Measurements from ENCODE around the gene MTHFD2.
A peak's percentile ranks its signal among the peaks of the same experiment; 100 is the strongest.

MTHFD2 gene

DNA sequence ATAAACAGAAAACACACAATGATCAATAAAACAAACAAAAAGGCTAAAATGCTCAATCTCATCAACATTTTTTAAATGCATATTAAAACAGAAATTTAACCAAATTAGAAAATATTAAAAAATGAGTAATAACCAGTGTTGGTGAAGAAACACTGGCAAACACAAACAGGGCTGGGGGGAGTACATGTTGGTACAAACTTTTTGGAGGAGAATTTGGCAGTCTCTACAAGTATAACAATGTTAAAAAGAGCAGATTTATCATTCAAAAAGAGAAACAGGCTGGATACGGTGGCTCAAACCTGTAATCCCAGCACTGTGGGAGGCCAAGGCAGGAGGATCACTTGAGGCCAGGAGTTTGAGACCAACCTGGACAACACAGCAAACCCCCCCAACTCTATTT is 33.7 kb upstream of the MTHFD2 start:
- H3K4me1 ChIP-seq (ENCODE audit: insufficient read depth, low read length, poor library complexity, severe bottlenecking) = no peaks in the 10 kb centered on the region
- no peak overlapping the region for H3K4me3 ChIP-seq (ENCODE audit: low read length, poor library complexity, severe bottlenecking)
- H3K9me3 ChIP-seq (ENCODE audit: insufficient read depth, low read depth, low read length) = peaks cover 8% of the 10 kb centered on the region
- H3K4me2 ChIP-seq (ENCODE audit: low read depth, low read length, poor library complexity, severe bottlenecking) = no peak overlapping the region
- no peak overlapping the region for H2AFZ ChIP-seq (ENCODE audit: low read length)
- peaks cover 52% of the 10 kb centered on the region for H4K20me1 ChIP-seq (ENCODE audit: insufficient read depth, low read length, poor library complexity, severe bottlenecking)
- H3K9ac ChIP-seq (ENCODE audit: low read depth, low read length, poor library complexity, severe bottlenecking) = no peak overlapping the region
- 0 out of 2 replicates have a peak, but pooled peaks cover 3% of the 10 kb centered on the region for H3F3A ChIP-seq (ENCODE audit: low read depth)
- H3K9me2 ChIP-seq (replicated peaks; ENCODE audit: low read depth, low read length) = no peaks in the 10 kb centered on the region
- H3K79me2 ChIP-seq (ENCODE audit: insufficient read depth, low read length) = peaks cover 83% of the 10 kb centered on the region
- TF ChIP-seq, protein P1, sequence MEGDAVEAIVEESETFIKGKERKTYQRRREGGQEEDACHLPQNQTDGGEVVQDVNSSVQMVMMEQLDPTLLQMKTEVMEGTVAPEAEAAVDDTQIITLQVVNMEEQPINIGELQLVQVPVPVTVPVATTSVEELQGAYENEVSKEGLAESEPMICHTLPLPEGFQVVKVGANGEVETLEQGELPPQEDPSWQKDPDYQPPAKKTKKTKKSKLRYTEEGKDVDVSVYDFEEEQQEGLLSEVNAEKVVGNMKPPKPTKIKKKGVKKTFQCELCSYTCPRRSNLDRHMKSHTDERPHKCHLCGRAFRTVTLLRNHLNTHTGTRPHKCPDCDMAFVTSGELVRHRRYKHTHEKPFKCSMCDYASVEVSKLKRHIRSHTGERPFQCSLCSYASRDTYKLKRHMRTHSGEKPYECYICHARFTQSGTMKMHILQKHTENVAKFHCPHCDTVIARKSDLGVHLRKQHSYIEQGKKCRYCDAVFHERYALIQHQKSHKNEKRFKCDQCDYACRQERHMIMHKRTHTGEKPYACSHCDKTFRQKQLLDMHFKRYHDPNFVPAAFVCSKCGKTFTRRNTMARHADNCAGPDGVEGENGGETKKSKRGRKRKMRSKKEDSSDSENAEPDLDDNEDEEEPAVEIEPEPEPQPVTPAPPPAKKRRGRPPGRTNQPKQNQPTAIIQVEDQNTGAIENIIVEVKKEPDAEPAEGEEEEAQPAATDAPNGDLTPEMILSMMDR (conservative IDR thresholded peaks at IDR 0.05; ENCODE audit: low read length) = no peak
- TF ChIP-seq EZH2phosphoT487 (IDR thresholded peaks at IDR 0.05; ENCODE audit: borderline replicate concordance) = no peak
- H3K36me3 ChIP-seq (ENCODE audit: insufficient read depth, low read length) = peaks cover 94% of the 10 kb centered on the region
- H3K27me3 ChIP-seq (ENCODE audit: insufficient read depth, low read length, poor library complexity, severe bottlenecking) = no peaks in the 10 kb centered on the region

DNA sequence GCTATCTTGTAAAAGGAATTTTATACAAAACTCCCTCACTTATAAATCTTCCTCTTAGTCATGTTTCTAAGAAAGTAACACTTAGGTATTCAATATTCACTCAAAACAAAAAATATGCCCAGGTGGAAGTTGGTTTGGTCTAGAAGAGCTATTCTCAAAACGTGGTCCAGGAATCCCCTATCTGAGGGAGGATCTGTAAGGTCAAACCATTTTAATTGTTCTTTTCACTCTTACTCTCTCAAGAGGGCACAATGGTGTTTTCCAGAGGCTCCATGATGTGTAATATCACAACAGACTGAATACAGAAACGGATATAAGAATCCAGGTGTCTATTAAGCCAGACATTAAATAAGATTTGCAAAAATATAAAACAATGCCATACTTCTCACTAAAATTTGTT is 29.7 kb upstream of the MTHFD2 start:
- no peak for TF ChIP-seq EZH2phosphoT487 (IDR thresholded peaks at IDR 0.05; ENCODE audit: borderline replicate concordance)
- TF ChIP-seq, protein P1 (conservative IDR thresholded peaks at IDR 0.05; ENCODE audit: low read length) = no peak
- peaks cover 82% of the 10 kb centered on the region for H3K36me3 ChIP-seq (ENCODE audit: insufficient read depth, low read length)
- no peaks in the 10 kb centered on the region for H3K9me2 ChIP-seq (replicated peaks; ENCODE audit: low read depth, low read length)
- H3K4me2 ChIP-seq (ENCODE audit: low read depth, low read length, poor library complexity, severe bottlenecking) = no peak overlapping the region
- peaks cover 8% of the 10 kb centered on the region for H3K4me1 ChIP-seq (ENCODE audit: insufficient read depth, low read length, poor library complexity, severe bottlenecking)
- H3K27me3 ChIP-seq (ENCODE audit: insufficient read depth, low read length, poor library complexity, severe bottlenecking) = no peaks in the 10 kb centered on the region
- no peak overlapping the region for H3K9ac ChIP-seq (ENCODE audit: low read depth, low read length, poor library complexity, severe bottlenecking)
- peaks cover 91% of the 10 kb centered on the region for H3K79me2 ChIP-seq (ENCODE audit: insufficient read depth, low read length)
- H4K20me1 ChIP-seq (ENCODE audit: insufficient read depth, low read length, poor library complexity, severe bottlenecking) = peaks cover 64% of the 10 kb centered on the region
- peaks cover 8% of the 10 kb centered on the region for H3K9me3 ChIP-seq (ENCODE audit: insufficient read depth, low read depth, low read length)
- 0 out of 2 replicates have a peak, but pooled peaks cover 3% of the 10 kb centered on the region for H3F3A ChIP-seq (ENCODE audit: low read depth)
- no peak overlapping the region for H2AFZ ChIP-seq (ENCODE audit: low read length)
- H3K4me3 ChIP-seq (ENCODE audit: low read length, poor library complexity, severe bottlenecking) = no peak overlapping the region

DNA sequence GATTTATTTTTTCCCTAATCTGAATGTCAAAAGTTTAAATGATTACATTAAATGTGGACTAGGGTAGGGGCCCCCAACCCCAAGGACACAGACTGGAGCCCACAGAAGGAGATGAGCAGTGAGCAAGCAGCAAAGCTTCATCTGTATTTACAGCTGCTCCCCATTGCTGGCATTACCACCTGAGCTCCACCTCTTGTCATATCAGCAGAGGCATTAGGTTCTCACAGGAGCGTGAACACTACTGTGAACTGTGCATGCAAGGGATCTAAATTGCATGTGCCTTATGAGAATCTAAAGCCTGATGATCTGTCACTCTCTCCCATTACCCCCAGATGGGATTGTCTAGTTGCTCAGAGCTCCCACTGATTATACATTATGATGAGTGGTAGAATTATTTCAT is 23.5 kb upstream of the MTHFD2 start:
- TF ChIP-seq, protein P1 (conservative IDR thresholded peaks at IDR 0.05; ENCODE audit: low read length) = no peak
- TF ChIP-seq EZH2phosphoT487 (IDR thresholded peaks at IDR 0.05; ENCODE audit: borderline replicate concordance) = no peak
- peaks cover 24% of the 10 kb centered on the region; the same call in 1 of the 2 replicates for H3K36me3 ChIP-seq (ENCODE audit: insufficient read depth, low read length)
- H2AFZ ChIP-seq (ENCODE audit: low read length) = no peak overlapping the region
- peaks cover 82% of the 10 kb centered on the region for H3K79me2 ChIP-seq (ENCODE audit: insufficient read depth, low read length)
- H3K9me2 ChIP-seq (replicated peaks; ENCODE audit: low read depth, low read length) = no peaks in the 10 kb centered on the region
- peak overlapping the region; percentile 92 for H3K4me2 ChIP-seq (ENCODE audit: low read depth, low read length, poor library complexity, severe bottlenecking)
- H3K4me1 ChIP-seq (ENCODE audit: insufficient read depth, low read length, poor library complexity, severe bottlenecking) = peaks cover 35% of the 10 kb centered on the region
- H3K9me3 ChIP-seq (ENCODE audit: insufficient read depth, low read depth, low read length) = 0 out of 2 replicates have a peak, but pooled peaks cover 6% of the 10 kb centered on the region
- H4K20me1 ChIP-seq (ENCODE audit: insufficient read depth, low read length, poor library complexity, severe bottlenecking) = peaks cover 66% of the 10 kb centered on the region
- no peaks in the 10 kb centered on the region for H3K27me3 ChIP-seq (ENCODE audit: insufficient read depth, low read length, poor library complexity, severe bottlenecking)
- H3F3A ChIP-seq (ENCODE audit: low read depth) = no peaks in the 10 kb centered on the region
- H3K9ac ChIP-seq (ENCODE audit: low read depth, low read length, poor library complexity, severe bottlenecking) = no peak overlapping the region
- peak overlapping the region; percentile 92 for H3K4me3 ChIP-seq (ENCODE audit: low read length, poor library complexity, severe bottlenecking)

Data from Loucy (cell line).